BJ (cell line): ENCODE data around the gene CCNB2. TPM values are rescaled to one million over a fixed set of nuclear protein-coding genes. Genes with fewer than 3 reads are reported as not detected.

Source experiments
- CTCF ChIA-PET: fragments of 350-600 bp; formaldehyde crosslinking; extraction: SDS; loops from one replicate; lab custom pipeline; 2021; ENCODE audit warnings: antibody characterized with exemption, inconsistent platforms; lab: Yijun Ruan, JAX
- POLR2A ChIA-PET: fragments of 300-600 bp; sonication (Branson Sonifier 250); formaldehyde crosslinking; extraction: SDS; loops from one replicate; lab custom pipeline; 2021; ENCODE audit warnings: antibody characterized with exemption; lab: Charles Lee
- DNase-seq: peaks from one replicate; pipeline ENCODE4 v3.0.0-alpha.2; 2011; ENCODE audit warnings: low read depth
- H3K27me3 ChIP-seq: 2 replicates; pipeline ENCODE4 v1.6.0; 2011; ENCODE audit warnings: low read length; ENCODE audit not compliant: control insufficient read depth, insufficient read depth
- H3K36me3 ChIP-seq: 2 replicates; pipeline ENCODE4 v1.5.1; 2011; ENCODE audit warnings: low read length; ENCODE audit not compliant: control insufficient read depth, insufficient read depth
- H3K4me3 ChIP-seq: 2 replicates; pipeline ENCODE4 v1.5.1; 2011; ENCODE audit warnings: low read depth, mild to moderate bottlenecking, control low read depth, low read length
- polyA plus RNA-seq: library from polyadenylated mRNA; depleted of rRNA; stranded (reverse); fragments of >200 nt; gene quantifications from 2 replicates; pipeline ENCODE4 v1.2.3, GENCODE V29; 2011
- TF ChIP-seq, protein P1 (sequence below): IDR thresholded peaks from 2 replicates; pipeline ENCODE4 v1.5.1; 2011; ENCODE audit warnings: low read depth, mild to moderate bottlenecking, control low read depth, inconsistent platforms, low read length, moderate library complexity; ENCODE audit not compliant: insufficient read depth

Gene CCNB2
- polyA plus RNA-seq, 1 experiment, result 33.5 TPM

DNA sequence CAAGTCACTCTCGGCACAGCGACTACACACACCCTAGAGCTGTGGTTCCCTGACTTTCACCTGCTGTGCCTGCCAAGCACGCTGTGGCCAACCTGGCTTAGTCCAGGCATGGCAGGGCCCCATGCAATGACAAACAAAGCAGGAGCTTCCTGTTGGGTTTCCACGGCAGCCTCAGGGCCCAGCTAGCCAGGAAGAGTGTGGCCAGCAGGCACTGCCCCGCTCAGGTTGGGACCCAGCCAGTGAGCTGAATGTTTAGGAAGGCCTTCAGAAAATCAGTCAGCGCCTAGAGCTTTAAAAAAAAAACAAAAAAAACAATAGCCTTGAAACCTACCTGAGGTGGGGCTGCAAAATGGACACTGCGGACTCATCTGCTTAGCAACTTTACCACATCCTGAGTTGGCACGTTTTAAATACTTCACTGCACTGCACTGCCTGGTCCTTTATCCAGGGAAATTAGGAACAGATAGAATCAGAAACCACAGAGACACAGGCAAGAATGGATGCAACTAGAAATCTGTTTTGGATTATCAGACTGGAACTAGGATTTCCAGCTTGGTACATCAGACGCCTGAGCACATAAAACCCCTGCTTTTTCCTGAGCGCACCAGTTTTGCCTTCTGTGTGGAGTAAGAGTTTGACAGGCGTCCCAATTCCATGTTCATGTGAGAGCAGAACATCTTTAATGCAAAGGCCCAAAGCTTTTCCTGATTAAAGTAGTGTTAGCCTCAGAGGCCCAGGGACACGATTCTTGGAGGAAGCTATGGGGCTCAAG lies 65.5 kb downstream of the CCNB2 start:
- Histone ChIP-seq H3K27me3 (no peaks in the 10 kb centered on the region), H3K4me3 (no peak overlapping the region), H3K36me3 (no peaks in the 10 kb centered on the region)
- ChIA-PET POLR2A (interaction anchor here (1.0 kb wide), 1 partner anchor 202 kb away, joined by 3 read pairs; the partner anchor contains the start of gene MYO1E), CTCF (interaction anchor here (0.7 kb wide), 1 partner anchor 9 kb away, joined by 3 read pairs; no protein-coding TSS in a partner anchor)
- TF ChIP-seq, protein P1, sequence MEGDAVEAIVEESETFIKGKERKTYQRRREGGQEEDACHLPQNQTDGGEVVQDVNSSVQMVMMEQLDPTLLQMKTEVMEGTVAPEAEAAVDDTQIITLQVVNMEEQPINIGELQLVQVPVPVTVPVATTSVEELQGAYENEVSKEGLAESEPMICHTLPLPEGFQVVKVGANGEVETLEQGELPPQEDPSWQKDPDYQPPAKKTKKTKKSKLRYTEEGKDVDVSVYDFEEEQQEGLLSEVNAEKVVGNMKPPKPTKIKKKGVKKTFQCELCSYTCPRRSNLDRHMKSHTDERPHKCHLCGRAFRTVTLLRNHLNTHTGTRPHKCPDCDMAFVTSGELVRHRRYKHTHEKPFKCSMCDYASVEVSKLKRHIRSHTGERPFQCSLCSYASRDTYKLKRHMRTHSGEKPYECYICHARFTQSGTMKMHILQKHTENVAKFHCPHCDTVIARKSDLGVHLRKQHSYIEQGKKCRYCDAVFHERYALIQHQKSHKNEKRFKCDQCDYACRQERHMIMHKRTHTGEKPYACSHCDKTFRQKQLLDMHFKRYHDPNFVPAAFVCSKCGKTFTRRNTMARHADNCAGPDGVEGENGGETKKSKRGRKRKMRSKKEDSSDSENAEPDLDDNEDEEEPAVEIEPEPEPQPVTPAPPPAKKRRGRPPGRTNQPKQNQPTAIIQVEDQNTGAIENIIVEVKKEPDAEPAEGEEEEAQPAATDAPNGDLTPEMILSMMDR, result no peak
- DNase-seq, result peak; percentile 91

- H3K27me3 ChIP-seq, result no peaks in the 10 kb centered on the region
- H3K36me3 ChIP-seq, result no peaks in the 10 kb centered on the region
- ChIA-PET CTCF (no interaction called here), POLR2A (interaction anchor here (1.0 kb wide), 1 partner anchor 202 kb away, joined by 3 read pairs; the partner anchor contains the start of gene MYO1E)
- H3K4me3 ChIP-seq, result no peak overlapping the region
- TF ChIP-seq, protein P1, result no peak
- DNase-seq, result no peak
Observed at GRCh38 chr15:59171067-59171397, 66.1 kb downstream of the CCNB2 start.

DNA sequence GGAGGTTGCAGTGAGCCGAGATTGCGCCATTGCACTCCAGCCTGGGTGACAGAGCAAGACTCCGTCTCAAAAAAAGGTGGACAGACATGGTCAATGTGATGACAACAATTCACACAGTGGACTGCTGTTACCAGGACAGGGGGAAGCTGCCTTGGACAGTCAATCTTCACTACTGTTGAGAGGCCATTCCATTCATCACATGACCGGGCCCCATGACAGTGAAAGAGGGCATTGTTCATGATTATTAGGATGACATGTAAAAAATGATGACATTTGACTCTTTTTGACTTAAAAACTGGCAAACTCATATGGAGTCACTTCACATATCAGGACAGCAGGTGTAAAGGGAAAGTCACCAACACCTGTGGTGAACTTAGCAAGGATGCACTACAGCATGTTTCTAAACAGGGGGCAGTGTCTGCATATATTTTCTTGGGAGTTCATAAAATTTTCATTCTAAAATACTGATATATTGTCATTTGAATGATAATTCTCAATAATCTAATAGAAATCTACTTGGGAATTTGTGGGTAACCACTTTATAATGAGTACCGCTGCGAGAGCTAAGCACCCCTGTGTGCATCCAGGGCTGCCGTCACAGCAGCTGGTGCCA lies 67.4 kb downstream of the CCNB2 start:
- Histone ChIP-seq H3K4me3 (no peak overlapping the region), H3K36me3 (no peaks in the 10 kb centered on the region; the same call in 1 of the 2 replicates), H3K27me3 (no peaks in the 10 kb centered on the region)
- POLR2A ChIA-PET, result no interaction called here
- CTCF ChIA-PET, result no interaction called here
- TF ChIP-seq, protein P1, result no peak
- no peak for DNase-seq

DNA sequence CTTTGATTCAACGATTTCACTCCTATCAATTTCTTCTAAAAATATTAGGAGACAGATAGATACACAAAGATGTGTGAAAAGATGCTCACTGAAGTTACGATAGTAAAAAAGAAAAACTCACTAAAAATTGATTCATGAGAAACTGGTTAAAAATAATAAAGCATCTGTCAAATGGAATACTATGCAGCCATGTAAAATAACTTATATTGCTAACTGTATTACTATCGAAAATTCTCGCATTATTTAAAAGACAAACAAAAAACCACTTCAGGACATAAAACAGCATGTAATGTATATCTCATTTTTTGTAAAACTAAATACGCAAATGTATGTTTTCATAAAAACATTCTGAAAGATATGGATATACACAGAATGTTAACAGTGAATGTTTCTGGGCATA lies 68.2 kb downstream of the CCNB2 start:
- no peaks in the 10 kb centered on the region; the same call in none of the 2 replicates for H3K36me3 ChIP-seq
- ChIA-PET CTCF (no interaction called here), POLR2A (no interaction called here)
- no peaks in the 10 kb centered on the region for H3K27me3 ChIP-seq
- no peak overlapping the region for H3K4me3 ChIP-seq
- DNase-seq, result no peak
- TF ChIP-seq, protein P1, result no peak

DNA sequence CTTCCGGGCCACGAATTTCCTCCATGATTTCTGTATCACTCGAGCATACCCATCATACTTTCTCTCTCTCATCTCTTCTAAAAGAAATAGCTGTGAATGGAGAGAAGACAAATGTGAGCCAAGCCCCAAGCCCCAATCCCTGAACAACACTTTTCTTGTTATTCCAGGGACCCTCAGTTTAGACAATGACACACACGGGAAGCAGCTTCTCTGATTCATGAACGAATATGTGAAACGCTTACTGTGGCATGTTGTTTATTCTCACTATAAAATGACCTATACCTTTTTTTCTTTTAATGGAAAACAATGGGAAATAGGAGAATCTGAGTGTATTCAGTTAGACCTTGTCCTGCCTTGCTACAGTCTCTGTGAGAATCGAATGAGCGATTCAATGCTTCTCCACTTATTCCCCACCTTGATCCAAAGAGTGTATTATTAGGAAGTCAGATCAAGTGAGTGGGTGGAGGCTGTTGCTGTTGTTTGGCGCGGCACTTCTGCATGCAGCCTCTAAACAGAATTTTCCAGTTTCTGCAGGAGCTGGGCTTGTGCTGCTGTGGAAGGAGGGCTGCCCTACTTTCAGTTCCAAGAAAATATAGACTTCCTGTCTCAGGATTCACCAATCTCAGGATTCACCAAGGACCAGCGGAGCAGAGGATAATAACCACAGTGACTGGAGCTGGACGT lies 69.3 kb downstream of the CCNB2 start:
- Histone ChIP-seq H3K27me3 (no peaks in the 10 kb centered on the region), H3K4me3 (no peak overlapping the region), H3K36me3 (peaks cover 2% of the 10 kb centered on the region)
- TF ChIP-seq, protein P1, result no peak
- ChIA-PET POLR2A (no interaction called here), CTCF (interaction anchor here (1.0 to 1.6 kb wide), 4 partner anchors 11 to 318 kb away, joined by 3 read pairs; no protein-coding TSS in a partner anchor)
- DNase-seq, result no peak
